G401 (cell line): Measurements from ENCODE around the gene ETV5. TPM values are rescaled to one million over a fixed set of nuclear protein-coding genes. Genes with fewer than 3 reads are reported as not detected.

Experiments used
- DNase-seq: peaks from one replicate; pipeline ENCODE4 v3.0.0-alpha.2; 2015; ENCODE audit warnings: low spot score
- in situ Hi-C: cut with HindIII; loops from 2 replicates; pipeline ENCODE4 v1.10.0; 2016; ENCODE audit warnings: low sequenced_read_pairs, mixed read lengths
- total RNA-seq: library from RNA; depleted of rRNA; stranded (reverse); fragments of >200 nt; shearing (Covaris generic); gene quantifications from 2 replicates; pipeline ENCODE4 v1.2.3, GENCODE V29; 2014; rRNA removed

Gene ETV5
- total RNA-seq, 1 experiment from 2014 or later = 22.8 TPM

- in situ Hi-C loops = no loop called here
- no peak for DNase-seq
These were observed 107.0 kb downstream of the ETV5 start for GRCh38 chr3:186001842-186002241.

- in situ Hi-C loops = no loop called here
- DNase-seq = no peak
These were observed 109.7 kb downstream of the ETV5 start for GRCh38 chr3:185999221-185999620.

- no peak for DNase-seq
- in situ Hi-C loops = no loop called here
These were observed 110.8 kb downstream of the ETV5 start for GRCh38 chr3:185998136-185998535.

- in situ Hi-C loops = no loop called here
- no peak for DNase-seq
These were observed 111.8 kb downstream of the ETV5 start for GRCh38 chr3:185997130-185997529.

Other genes starting within 250 kb of the ETV5 start
- gene TRA2B, start 171.1 kb downstream of the ETV5 start, total RNA-seq = 176 and 232 TPM in 2 replicates